Stimulated activated CD8-positive, alpha-beta memory T cell treated with anti-CD3 and anti-CD28 coated beads, Interleukin-4, amount 100 ng/mL, for 4 hours (primary cell): Measurements from ENCODE around the gene GNPNAT1.
"Not testable (repeated sequence)": the region's sequence is repeated elsewhere in the genome, so short reads cannot be mapped to it uniquely, and the experiment has no call there.

Source experiments
- DNase-seq, 2 donors: peaks; one replicate each; pipeline ENCODE4 v3.0.0-alpha.2; 2020; ENCODE audit warnings: low read depth in 2 of 2, low spot score in 1 of 2

The GNPNAT1 gene

GRCh38 chr14:52729585-52729924 lies 61.9 kb downstream of the GNPNAT1 start:
- no peak for DNase-seq

- DNase-seq = not testable (repeated sequence)
Observed at GRCh38 chr14:52729035-52729434, 62.4 kb downstream of the GNPNAT1 start.

GRCh38 chr14:52727509-52727908 lies 63.9 kb downstream of the GNPNAT1 start:
- not testable (repeated sequence) for DNase-seq
